HAP-1 (cell line): ENCODE measurements around the gene SFXN5.
"Not testable (repeated sequence)": the region's sequence is repeated elsewhere in the genome, so short reads cannot be mapped to it uniquely, and the experiment has no call there.

Experiments used
- DNase-seq, 2 experiments: peaks; one replicate each; pipeline ENCODE4 v3.0.0-alpha.2; 2016 to 2020; ENCODE audit warnings: low spot score in 2 of 2
- H3K27me3 ChIP-seq: fragments of 250-450 bp; sonication (Bioruptor Pico); 2 replicates; pipeline ENCODE4 v1.5.1; 2020; ENCODE audit warnings: low read depth, mild to moderate bottlenecking, moderate library complexity
- H3K36me3 ChIP-seq: fragments of 250-450 bp; sonication (Bioruptor Pico); replicated peaks from 2 replicates; pipeline ENCODE4 v1.5.1; 2020; ENCODE audit warnings: mild to moderate bottlenecking
- H3K4me1 ChIP-seq: fragments of 250-450 bp; sonication (Bioruptor Pico); 2 replicates; pipeline ENCODE4 v1.5.1; 2020; ENCODE audit warnings: mild to moderate bottlenecking
- H3K4me3 ChIP-seq: fragments of 250-450 bp; sonication (Bioruptor Pico); 2 replicates; pipeline ENCODE4 v1.5.1; 2020; ENCODE audit warnings: mild to moderate bottlenecking, moderate library complexity
- H3K9me3 ChIP-seq: fragments of 250-450 bp; sonication (Bioruptor Pico); 2 replicates; pipeline ENCODE4 v1.5.1; 2020; ENCODE audit warnings: mild to moderate bottlenecking, moderate library complexity
- in situ Hi-C: fragments of 300-500 bp; cut with MboI; formaldehyde crosslinking; loops from 3 replicates; pipeline ENCODE4 v1.14.3; 2020; ENCODE audit warnings: low sequenced_read_pairs, inconsistent platforms, mixed read lengths

The SFXN5 gene

DNA sequence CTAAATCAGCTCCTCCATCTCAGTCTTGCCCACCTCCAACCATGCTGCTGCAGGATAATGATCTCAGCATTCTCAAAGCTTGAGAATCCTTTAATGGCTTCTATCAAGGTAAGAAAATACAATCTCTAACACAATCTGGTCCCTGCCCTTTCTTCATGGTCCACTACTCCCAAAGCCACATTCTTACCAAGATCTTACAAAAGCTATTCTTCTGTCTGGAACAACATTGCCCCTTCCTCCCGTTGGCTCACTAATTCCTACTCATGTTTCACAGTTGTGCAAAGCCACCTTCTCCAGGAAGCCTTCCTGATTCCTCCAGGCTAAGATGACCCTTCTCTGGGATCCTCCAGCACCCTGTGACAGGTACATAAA, 5.9 kb upstream of the SFXN5 start:
- Histone ChIP-seq H3K9me3 (no peaks in the 10 kb centered on the region), H3K4me3 (no peak overlapping the region), H3K36me3 (no peaks in the 10 kb centered on the region; the same call in 1 of the 2 replicates), H3K4me1 (no peaks in the 10 kb centered on the region), H3K27me3 (no peaks in the 10 kb centered on the region)
- in situ Hi-C loops: no loop called here
- no peak for DNase-seq

GRCh38 chr2:73076701-73077423, 5.3 kb upstream of the SFXN5 start:
- DNase-seq: no peak
- no peaks in the 10 kb centered on the region for H3K27me3 ChIP-seq
- H3K9me3 ChIP-seq: no peaks in the 10 kb centered on the region
- no peak overlapping the region for H3K4me3 ChIP-seq
- in situ Hi-C loops: no loop called here
- no peaks in the 10 kb centered on the region; the same call in 1 of the 2 replicates for H3K36me3 ChIP-seq
- H3K4me1 ChIP-seq: peaks cover 3% of the 10 kb centered on the region; the same call in 1 of the 2 replicates

GRCh38 chr2:73075477-73076373, 4.2 kb upstream of the SFXN5 start:
- in situ Hi-C loops: no loop called here
- Histone ChIP-seq H3K9me3 (no peaks in the 10 kb centered on the region), H3K4me1 (peaks cover 3% of the 10 kb centered on the region; the same call in 1 of the 2 replicates), H3K36me3 (peaks cover 3% of the 10 kb centered on the region), H3K4me3 (no peak overlapping the region), H3K27me3 (no peaks in the 10 kb centered on the region)
- no peak for DNase-seq

DNA sequence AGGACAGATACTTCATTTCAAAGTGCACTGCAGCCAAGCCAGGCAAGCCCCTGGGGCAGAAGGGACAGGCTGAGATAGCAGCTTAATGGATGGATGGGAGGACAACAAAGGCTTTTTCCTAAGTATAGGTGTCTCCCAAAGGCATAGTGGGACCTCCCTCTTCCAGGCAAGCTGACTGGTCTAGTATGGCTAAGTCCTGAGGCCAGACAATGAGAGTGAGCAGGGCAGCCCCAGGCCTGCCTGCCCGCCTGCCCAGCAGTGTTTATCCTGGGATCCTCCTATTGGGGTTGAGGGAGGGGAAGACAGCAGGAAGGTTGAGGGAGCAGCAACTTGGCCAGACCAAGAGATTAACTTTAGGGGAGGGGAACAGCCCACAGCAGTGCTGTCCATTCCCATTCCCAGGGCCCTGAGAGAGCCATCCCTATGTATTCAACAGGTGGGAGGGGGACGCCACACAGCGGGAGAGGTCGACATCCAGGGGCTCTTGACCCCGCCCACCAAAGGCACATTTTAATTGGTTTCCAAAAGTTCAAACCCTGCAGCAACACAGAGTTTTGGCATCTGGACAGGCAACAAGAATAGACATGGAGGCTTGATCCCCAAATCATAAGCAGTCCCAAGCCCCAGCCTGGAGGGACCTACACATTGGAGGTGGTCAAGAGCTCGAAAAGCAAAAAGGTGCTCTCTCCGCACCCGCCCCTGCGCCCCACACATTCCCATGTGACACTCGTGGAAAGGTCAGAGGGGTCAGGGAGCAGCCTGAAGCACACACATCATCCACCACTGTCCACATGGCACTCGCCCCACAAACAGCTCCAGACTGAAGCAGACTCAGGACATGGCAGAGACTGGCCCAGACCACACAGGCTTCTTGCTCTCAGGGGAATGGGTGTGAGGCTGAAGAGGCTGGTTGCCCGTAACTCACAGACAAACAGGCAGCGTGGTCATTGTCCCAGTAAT, 2.9 kb upstream of the SFXN5 start:
- no peak for DNase-seq
- Histone ChIP-seq H3K36me3 (peaks cover 4% of the 10 kb centered on the region), H3K27me3 (no peaks in the 10 kb centered on the region), H3K4me3 (no peak overlapping the region), H3K4me1 (peaks cover 3% of the 10 kb centered on the region; the same call in 1 of the 2 replicates), H3K9me3 (no peaks in the 10 kb centered on the region)
- in situ Hi-C loops: no loop called here

- Histone ChIP-seq H3K4me3 (no peak overlapping the region; the same call in 1 of the 2 replicates), H3K9me3 (no peaks in the 10 kb centered on the region), H3K4me1 (peaks cover 3% of the 10 kb centered on the region; the same call in 1 of the 2 replicates), H3K36me3 (peaks cover 4% of the 10 kb centered on the region), H3K27me3 (no peaks in the 10 kb centered on the region)
- no peak for DNase-seq
- in situ Hi-C loops: no loop called here
Measured at GRCh38 chr2:73072416-73072815, 904 bp upstream of the SFXN5 start.

DNA sequence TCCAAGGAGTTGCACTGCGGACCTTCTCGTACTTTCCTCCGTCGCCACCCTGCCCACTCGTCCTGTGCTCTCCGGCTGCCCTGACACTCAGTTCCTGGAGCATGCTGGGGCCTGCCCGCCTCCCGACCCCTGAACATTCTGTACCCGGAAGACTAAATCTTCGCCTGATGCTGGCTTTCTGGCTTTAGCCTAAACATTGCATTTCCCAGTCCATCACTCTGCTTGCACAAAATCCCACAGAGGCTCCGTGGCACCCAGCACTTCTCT, 550 bp upstream of the SFXN5 start:
- Histone ChIP-seq H3K4me3 (peak overlapping the region; percentile 93), H3K36me3 (peaks cover 4% of the 10 kb centered on the region), H3K27me3 (no peaks in the 10 kb centered on the region), H3K9me3 (no peaks in the 10 kb centered on the region), H3K4me1 (peaks cover 3% of the 10 kb centered on the region; the same call in 1 of the 2 replicates)
- in situ Hi-C loops: no loop called here
- no peak for DNase-seq

DNA sequence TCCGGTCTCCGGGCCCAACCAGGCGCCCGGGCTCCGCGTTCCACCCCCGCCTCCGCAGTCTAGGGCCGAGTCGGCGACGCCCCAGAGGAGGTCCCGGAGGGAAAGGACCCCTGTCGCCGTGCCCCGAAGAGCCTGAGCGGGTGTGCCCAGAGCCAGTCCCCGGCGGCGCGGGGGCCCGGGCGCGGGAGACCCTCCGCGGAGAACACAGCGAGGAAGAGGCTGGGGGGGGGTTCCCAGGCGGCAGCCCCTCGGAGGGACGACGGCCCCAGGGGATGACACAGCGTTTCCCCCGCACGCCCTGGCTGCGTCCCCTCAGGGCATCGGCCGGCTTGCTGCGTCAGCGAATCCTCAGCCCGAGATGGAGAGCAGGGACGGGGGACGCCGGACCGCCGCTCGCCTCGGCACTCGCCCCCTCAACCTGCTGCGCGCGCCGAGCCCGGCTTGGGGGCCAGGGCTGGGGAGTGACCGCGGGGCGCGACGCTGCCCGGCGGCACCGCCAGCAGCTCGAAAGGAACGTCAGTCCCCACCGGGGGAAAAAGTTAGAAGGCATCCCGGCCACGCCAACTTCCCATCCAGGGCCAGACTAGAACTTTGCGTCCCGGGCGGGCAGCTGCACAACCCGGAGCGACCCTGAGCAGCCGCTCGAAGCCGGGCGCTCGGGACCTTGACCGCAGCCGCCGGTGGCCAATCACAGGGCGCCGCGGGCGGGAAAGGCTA, 711 bp downstream of the SFXN5 start:
- Histone ChIP-seq H3K36me3 (peaks cover 4% of the 10 kb centered on the region), H3K4me3 (peak overlapping the region; percentile 93), H3K27me3 (no peaks in the 10 kb centered on the region), H3K9me3 (no peaks in the 10 kb centered on the region), H3K4me1 (peaks cover 3% of the 10 kb centered on the region; the same call in 1 of the 2 replicates)
- peak; percentile 8 to 66 for DNase-seq
- in situ Hi-C loops: no loop called here

- Histone ChIP-seq H3K36me3 (peaks cover 4% of the 10 kb centered on the region), H3K4me3 (peak overlapping the region; percentile 93), H3K9me3 (no peaks in the 10 kb centered on the region), H3K27me3 (no peaks in the 10 kb centered on the region), H3K4me1 (peaks cover 3% of the 10 kb centered on the region; the same call in 1 of the 2 replicates)
- in situ Hi-C loops: no loop called here
- peak; percentile 4 to 32 for DNase-seq
Measured at GRCh38 chr2:73069855-73070642, 1.5 kb downstream of the SFXN5 start.

GRCh38 chr2:73069041-73069854, 2.3 kb downstream of the SFXN5 start:
- peak overlapping the region; percentile 93 for H3K4me3 ChIP-seq

DNA sequence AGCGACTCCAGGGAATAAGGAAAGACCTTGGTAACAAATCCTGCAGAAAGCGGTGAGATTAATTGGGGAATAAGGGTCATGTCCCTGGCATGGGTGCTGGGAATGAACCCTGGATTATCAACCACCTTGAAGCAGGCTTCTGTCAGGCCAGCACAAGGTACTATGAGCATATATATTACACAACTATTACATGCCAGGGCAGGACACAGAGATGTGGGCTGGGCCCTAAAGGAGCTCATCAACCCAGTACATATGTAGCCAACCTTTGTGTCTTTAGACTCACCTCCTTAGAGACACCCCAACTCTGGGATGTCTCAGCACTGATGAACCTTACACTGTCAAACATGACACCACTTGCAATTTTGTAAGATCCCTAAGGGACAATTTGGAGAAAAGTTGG, 3.4 kb downstream of the SFXN5 start:
- peaks cover 4% of the 10 kb centered on the region for H3K36me3 ChIP-seq
- no peak overlapping the region for H3K4me3 ChIP-seq
- peaks cover 3% of the 10 kb centered on the region; the same call in 1 of the 2 replicates for H3K4me1 ChIP-seq
- no peak for DNase-seq
- no peaks in the 10 kb centered on the region for H3K9me3 ChIP-seq
- in situ Hi-C loops: no loop called here
- H3K27me3 ChIP-seq: no peaks in the 10 kb centered on the region

More at GRCh38 chr2:73069041-73069854, 2.3 kb downstream of the SFXN5 start:
- Histone ChIP-seq H3K4me1 (peaks cover 3% of the 10 kb centered on the region; the same call in 1 of the 2 replicates), H3K9me3 (no peaks in the 10 kb centered on the region), H3K27me3 (no peaks in the 10 kb centered on the region), H3K36me3 (peaks cover 4% of the 10 kb centered on the region)
- in situ Hi-C loops: no loop called here
- no peak for DNase-seq

DNA sequence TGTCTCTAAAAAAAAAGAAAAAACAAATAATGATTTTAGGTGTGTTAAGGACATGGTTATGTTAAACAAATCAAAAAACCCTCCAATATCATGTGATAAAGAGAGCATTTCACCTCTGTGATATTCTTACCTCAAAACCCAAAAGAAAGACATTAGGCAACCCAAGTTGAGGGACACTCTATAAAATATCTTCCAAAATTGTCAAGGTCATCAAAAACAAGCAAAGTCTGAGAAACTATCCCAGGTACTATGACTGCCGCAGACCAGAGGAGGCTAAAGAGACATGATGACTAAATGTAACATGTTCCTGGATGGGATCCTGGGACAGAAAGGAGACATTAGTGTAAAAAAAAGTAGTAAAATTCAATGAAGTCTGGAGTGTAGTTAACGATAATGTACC, 4.5 kb downstream of the SFXN5 start:
- peaks cover 2% of the 10 kb centered on the region; the same call in 1 of the 2 replicates for H3K4me1 ChIP-seq
- in situ Hi-C loops: no loop called here
- no peak overlapping the region for H3K4me3 ChIP-seq
- no peaks in the 10 kb centered on the region for H3K27me3 ChIP-seq
- H3K9me3 ChIP-seq: no peaks in the 10 kb centered on the region
- no peak for DNase-seq
- H3K36me3 ChIP-seq: peaks cover 4% of the 10 kb centered on the region

DNA sequence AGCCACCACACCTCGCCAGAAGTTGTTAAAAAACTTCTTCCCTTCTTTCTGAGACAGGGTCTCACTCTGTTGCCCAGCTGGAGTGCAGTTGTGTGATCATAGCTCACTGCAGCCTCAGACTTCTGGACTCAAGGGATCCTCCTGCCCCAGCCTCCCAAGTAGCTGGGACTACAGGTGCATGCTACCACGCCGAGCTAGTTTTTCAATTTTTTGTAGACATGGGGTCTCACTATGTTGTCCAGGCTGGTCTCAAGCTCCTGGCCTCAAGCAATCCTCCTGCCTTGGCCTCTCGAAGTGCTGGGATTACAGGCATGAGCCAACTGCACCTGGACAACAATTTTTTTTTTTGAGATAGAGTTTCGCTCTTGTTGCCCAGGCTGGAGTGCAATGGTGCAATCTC, 6.4 kb downstream of the SFXN5 start:
- H3K4me1 ChIP-seq, in situ Hi-C loops, H3K36me3 ChIP-seq, H3K27me3 ChIP-seq, H3K9me3 ChIP-seq, H3K4me3 ChIP-seq, DNase-seq: not testable (repeated sequence)
